Smooth muscle cell of the umbilical artery (primary cell): ENCODE measurements around the gene TBC1D10B. TPM values are rescaled to one million over a fixed set of nuclear protein-coding genes. Genes with fewer than 3 reads are reported as not detected.

Experiments
- total RNA-seq: library from RNA; depleted of rRNA; stranded (reverse); fragments of >200 nt; gene quantifications from 2 replicates; pipeline ENCODE4 v1.2.3, GENCODE V29; 2014

TBC1D10B gene
- 26.1 and 47.7 TPM in 2 replicates for total RNA-seq

GRCh38 chr16:30370456-30371247 is at the start of gene TBC1D10B:
TSS of gene TBC1D10B (minus strand) at chr16:30370494. CDS start at chr16:30370183, 311 bp downstream.

GRCh38 chr16:30407102-30407803 is 37.0 kb upstream of the TBC1D10B start, which contains the start of gene ZNF771:
TSS of gene ZNF771 (plus strand) at chr16:30407606. CDS start at chr16:30408054, 448 bp downstream.

GRCh38 chr16:30395155-30395991 is 25.1 kb upstream of the TBC1D10B start, which contains the start of gene ZNF48:
TSS of gene ZNF48 (plus strand) at chr16:30395420. CDS start at chr16:30395795, 375 bp downstream.

GRCh38 chr16:30382111-30382881 is 12.0 kb upstream of the TBC1D10B start, which contains the start of gene SEPTIN1:
TSS of gene SEPTIN1 (minus strand) at chr16:30382561. CDS start at chr16:30382542, 19 bp downstream.

GRCh38 chr16:30374538-30374937 is 4.2 kb upstream of the TBC1D10B start, which contains the start of gene MYL11:
TSS of gene MYL11 (plus strand) at chr16:30374802. CDS start at chr16:30374858, 56 bp downstream.

GRCh38 chr16:30355144-30355953 is 14.9 kb downstream of the TBC1D10B start, which contains the start of gene CD2BP2:
TSS of gene CD2BP2 (minus strand) at chr16:30355308. CDS start at chr16:30354681, 627 bp downstream.

Other genes with a start within 250 kb of the TBC1D10B start
- gene MAPK3, start 247.3 kb downstream of the TBC1D10B start, total RNA-seq = 16.9 and 18.7 TPM in 2 replicates
- gene CORO1A, start 186.9 kb downstream of the TBC1D10B start, total RNA-seq = 0.59 and 2.4 TPM in 2 replicates
- gene BOLA2B, start 176.8 kb downstream of the TBC1D10B start, total RNA-seq = 64.8 and 138 TPM in 2 replicates
- 17.3 and 25.8 TPM in 2 replicates for gene SLX1A, start 176.6 kb downstream of the TBC1D10B start, total RNA-seq
- gene SULT1A3, start 171.2 kb downstream of the TBC1D10B start, total RNA-seq = 3.1 and 3.6 TPM in 2 replicates
- gene NPIPB13, start 122.0 kb downstream of the TBC1D10B start, total RNA-seq = 1.4 and 1.8 TPM in 2 replicates
- 27.9 and 28.5 TPM in 2 replicates for gene CD2BP2, start 15.2 kb downstream of the TBC1D10B start, total RNA-seq
- gene MYL11, start 4.3 kb upstream of the TBC1D10B start, total RNA-seq = not detected in 2 replicates
- 0.37 and 0.59 TPM in 2 replicates for gene SEPTIN1, start 12.1 kb upstream of the TBC1D10B start, total RNA-seq
- gene ZNF48, start 24.9 kb upstream of the TBC1D10B start, total RNA-seq = 8.9 and 9.6 TPM in 2 replicates
- 12.1 and 13.1 TPM in 2 replicates for gene ZNF771, start 37.1 kb upstream of the TBC1D10B start, total RNA-seq
- gene DCTPP1, start 59.5 kb upstream of the TBC1D10B start, total RNA-seq = 5.6 and 13.6 TPM in 2 replicates
- gene SEPHS2, start 75.4 kb upstream of the TBC1D10B start, total RNA-seq = 7.7 and 8.8 TPM in 2 replicates
- 0.89 TPM in 1 of 2 replicates, not detected in the other for gene ITGAL, start 102.2 kb upstream of the TBC1D10B start, total RNA-seq
- 12.8 and 16.0 TPM in 2 replicates for gene ZNF768, start 156.1 kb upstream of the TBC1D10B start, total RNA-seq
- 7.6 and 9.5 TPM in 2 replicates for gene ZNF747, start 164.4 kb upstream of the TBC1D10B start, total RNA-seq
- 4.2 and 4.8 TPM in 2 replicates for gene ZNF764, start 187.9 kb upstream of the TBC1D10B start, total RNA-seq
- gene ZNF688, start 201.2 kb upstream of the TBC1D10B start, total RNA-seq = 4.8 and 7.6 TPM in 2 replicates
- gene ZNF785, start 215.2 kb upstream of the TBC1D10B start, total RNA-seq = 11.6 TPM in 2 replicates
- 3.6 TPM in 2 replicates for gene ZNF689, start 239.9 kb upstream of the TBC1D10B start, total RNA-seq